HepG2 (cell line): ENCODE measurements around the gene FEM1B. TPM values are rescaled to one million over a fixed set of nuclear protein-coding genes. Genes with fewer than 3 reads are reported as not detected.
A peak's percentile ranks its signal among the peaks of the same experiment; 100 is the strongest.

ENCODE experiments used
- CERS6 ChIP-seq: sonication (generic); formaldehyde crosslinking; IDR thresholded peaks from 2 replicates; pipeline ENCODE4 v1.5.0; 2020; ENCODE audit warnings: missing genetic modification reagents
- FOXO4 ChIP-seq: sonication (generic); formaldehyde crosslinking; conservative IDR thresholded peaks from 2 replicates; pipeline ENCODE4 v1.8.1; 2023; ENCODE audit warnings: missing genetic modification reagents
- FOXP1 ChIP-seq, 2 experiments: fragments of 450-650 bp in 1 of 2; IDR thresholded peaks; 2 replicates each; pipeline ENCODE4 v1.6.1; 2017 to 2018; ENCODE audit warnings: antibody characterized with exemption in 1 of 2
- GZF1 ChIP-seq: sonication (generic); formaldehyde crosslinking; IDR thresholded peaks from 2 replicates; pipeline ENCODE4 v1.5.1; 2020; ENCODE audit warnings: mild to moderate bottlenecking, missing genetic modification reagents
- HNF1A ChIP-seq, 2 experiments: sonication (generic) in 1 of 2; formaldehyde crosslinking in 1 of 2; IDR thresholded peaks; 2 replicates each; pipeline versions ENCODE4 v1.4.0 to v1.6.1; 2016 to 2020; ENCODE audit warnings: borderline replicate concordance in 1 of 2, low read depth in 1 of 2, mild to moderate bottlenecking in 1 of 2, missing genetic modification reagents in 1 of 2
- KAT8 ChIP-seq: IDR thresholded peaks from 2 replicates; pipeline ENCODE4 v1.6.1; 2016; ENCODE audit warnings: missing genetic modification reagents, missing compliant biosample characterization
- MTA1 ChIP-seq: sonication (generic); formaldehyde crosslinking; IDR thresholded peaks from 2 replicates; pipeline ENCODE4 v1.4.0; 2020; ENCODE audit warnings: missing genetic modification reagents, mild to moderate bottlenecking, borderline replicate concordance
- RARG ChIP-seq: sonication (generic); formaldehyde crosslinking; IDR thresholded peaks from 2 replicates; pipeline ENCODE4 v1.4.0; 2020; ENCODE audit warnings: low read depth, mild to moderate bottlenecking, missing genetic modification reagents
- SALL2 ChIP-seq: sonication (generic); formaldehyde crosslinking; IDR thresholded peaks from 2 replicates; pipeline ENCODE4 v1.8.1; 2023; ENCODE audit warnings: mild to moderate bottlenecking, missing genetic modification reagents, inconsistent platforms
- ZBTB37 ChIP-seq: sonication (generic); formaldehyde crosslinking; IDR thresholded peaks from 2 replicates; pipeline ENCODE4 v1.4.0; 2020; ENCODE audit warnings: mild to moderate bottlenecking, missing genetic modification reagents
- ZFY ChIP-seq: sonication (generic); formaldehyde crosslinking; IDR thresholded peaks from 2 replicates; pipeline ENCODE4 v1.4.0; 2020; ENCODE audit warnings: missing genetic modification reagents
- ZNF274 ChIP-seq: sonication (generic); formaldehyde crosslinking; IDR thresholded peaks from 2 replicates; pipeline ENCODE4 v1.5.1; 2020; ENCODE audit warnings: mild to moderate bottlenecking, missing genetic modification reagents
- ZNF3 ChIP-seq: IDR thresholded peaks from 2 replicates; pipeline ENCODE4 v1.7.0; 2017; ENCODE audit warnings: inconsistent platforms
- ZNF337 ChIP-seq: sonication (generic); formaldehyde crosslinking; IDR thresholded peaks from 2 replicates; pipeline ENCODE4 v1.5.1; 2020; ENCODE audit warnings: missing genetic modification reagents, low read depth, mild to moderate bottlenecking, borderline replicate concordance
- ZNF350 ChIP-seq: sonication (generic); formaldehyde crosslinking; IDR thresholded peaks from 2 replicates; pipeline ENCODE4 v1.4.0; 2020; ENCODE audit warnings: mild to moderate bottlenecking, low read depth, missing genetic modification reagents, borderline replicate concordance
- ZNF383 ChIP-seq: sonication (generic); formaldehyde crosslinking; IDR thresholded peaks from 2 replicates; pipeline ENCODE4 v1.4.0; 2020; ENCODE audit warnings: missing genetic modification reagents, mild to moderate bottlenecking, borderline replicate concordance
- ZNF414 ChIP-seq: sonication (generic); formaldehyde crosslinking; IDR thresholded peaks from 2 replicates; pipeline ENCODE4 v1.5.0; 2020; ENCODE audit warnings: missing genetic modification reagents
- polyA plus RNA-seq, 8 experiments: library from polyadenylated mRNA; depleted of rRNA in 3 of 8; stranded (reverse) in 7 of 8; unstranded in 1 of 8; fragments of >200 nt; fragmentation: Illumina TruSeq in 4 of 8; extraction: Trizol in 4 of 8; gene quantifications; 2 replicates each; pipeline versions ENCODE4 v1.2.1 to v1.2.3, GENCODE V29; 2011 to 2016; ENCODE audit warnings: low read depth in 4 of 8, missing spikeins in 1 of 8, mixed read lengths in 1 of 8; ENCODE audit not compliant: insufficient read depth in 1 of 8
- total RNA-seq, 5 experiments: library from RNA; depleted of rRNA; stranded (reverse); fragments of >200 nt; fragmentation: Illumina TruSeq; extraction: Trizol; gene quantifications; 2 replicates each; pipeline ENCODE4 v1.2.3, GENCODE V29; 2016; ENCODE audit warnings: low read depth in 1 of 5

FEM1B gene
- total and polyA plus RNA-seq, 2 of the 13 experiments (the other 11 are each of a cell fraction or from before 2014, with no cell fraction given) = 38.1 to 40.0 TPM

- TF ChIP-seq CERS6 (CRISPR knock-in tag) (no peak), ZFY (CRISPR knock-in tag) (no peak), RARG (no peak), ZNF350 (no peak), ZBTB37 (CRISPR knock-in tag) (no peak), ZNF383 (CRISPR knock-in tag) (no peak), MTA1 (CRISPR knock-in tag) (no peak), HNF1A (IDR thresholded peaks at IDR 0.05; ENCODE audit: low read depth) (0 out of 2 replicates have a peak, but pooled peaks have one; percentile 33), HNF1A (CRISPR knock-in tag; IDR thresholded peaks at IDR 0.05; ENCODE audit: borderline replicate concordance) (no peak), ZNF414 (CRISPR knock-in tag) (no peak), SALL2 (no peak), ZNF3 (no peak), FOXP1 (IDR thresholded peaks at IDR 0.05) (no peak), FOXP1 (CRISPR knock-in tag; IDR thresholded peaks at IDR 0.05) (peak; percentile 86), ZNF274 (CRISPR knock-in tag) (no peak), GZF1 (CRISPR knock-in tag) (no peak), FOXO4 (CRISPR knock-in tag) (no peak), ZNF337 (no peak), KAT8 (CRISPR knock-in tag) (peak; percentile 32; the same call in 1 of the 2 replicates)
Observed at GRCh38 chr15:68300115-68300940, 22.8 kb downstream of the FEM1B start (continued).
